ENCODE measurements around the gene STIL. TPM values are rescaled to one million over a fixed set of nuclear protein-coding genes. Genes with fewer than 3 reads are reported as not detected.
"Not testable (repeated sequence)": the region's sequence is repeated elsewhere in the genome, so short reads cannot be mapped to it uniquely, and the experiment has no call there.

The STIL gene
- total and polyA plus RNA-seq, 3 donors from 2014 or later = 11.5 to 20.4 (median 12.0) TPM

DNA sequence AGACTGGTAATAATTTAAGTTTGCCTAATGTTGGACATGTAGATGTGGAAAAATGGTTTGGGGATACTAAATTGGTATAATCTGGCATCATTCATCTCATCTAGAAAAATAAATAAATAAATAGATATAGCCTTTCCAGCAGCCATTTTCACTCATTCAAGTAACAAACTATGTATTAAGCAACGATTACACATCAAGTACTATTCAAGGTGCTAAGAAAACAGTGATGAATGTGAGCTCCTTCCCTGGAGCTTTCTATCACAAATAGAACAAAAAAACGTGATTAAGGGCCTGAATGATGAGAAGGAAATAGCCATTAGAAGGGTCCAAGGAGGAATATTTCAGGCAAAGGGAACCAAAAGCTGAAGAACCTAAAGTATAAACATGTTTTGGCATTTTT lies 37.1 kb downstream of the STIL start:
- H3K27me3 ChIP-seq = no peaks in the 10 kb centered on the region
- H3K4me1 ChIP-seq = no peaks in the 10 kb centered on the region
- H3K27ac ChIP-seq = no peak overlapping the region
- 76 to 78% methylated on average over 2 of the region's 2 CpGs for WGBS, 2 donors
- no peaks in the 10 kb centered on the region for H3K9me3 ChIP-seq
- H3K4me3 ChIP-seq = no peak overlapping the region
- no peak for DNase-seq
- TF ChIP-seq POLR2A (IDR thresholded peaks at IDR 0.05) = no peak
- TF ChIP-seq CTCF (IDR thresholded peaks at IDR 0.05) = no peak
- intact Hi-C loops (cut with DNase I; ENCODE audit: low total_unique reads) = no loop called here
- no peaks in the 10 kb centered on the region for H3K36me3 ChIP-seq (ENCODE audit: low read depth, missing control alignments)

GRCh38 chr1:47275811-47276210 lies 38.1 kb downstream of the STIL start:
- H3K36me3 ChIP-seq (ENCODE audit: low read depth, missing control alignments); H3K4me1 ChIP-seq; H3K9me3 ChIP-seq; H3K27ac ChIP-seq; H3K27me3 ChIP-seq; DNase-seq; H3K4me3 ChIP-seq; intact Hi-C loops (cut with DNase I; ENCODE audit: low total_unique reads): not testable (repeated sequence)
- WGBS, 2 donors = 97% methylated on average over 7 of the region's 7 CpGs

GRCh38 chr1:47265529-47265928 lies 48.4 kb downstream of the STIL start:
- intact Hi-C loops (cut with DNase I; ENCODE audit: low total_unique reads); H3K36me3 ChIP-seq (ENCODE audit: low read depth, missing control alignments); H3K27me3 ChIP-seq; H3K9me3 ChIP-seq; H3K27ac ChIP-seq; H3K4me3 ChIP-seq; H3K4me1 ChIP-seq: not testable (repeated sequence)
- DNase-seq = peak; percentile 33
- WGBS, 2 donors = 69 to 81% methylated on average over 8 of the region's 8 CpGs

- no peaks in the 10 kb centered on the region for H3K36me3 ChIP-seq (ENCODE audit: low read depth, missing control alignments)
- H3K4me1 ChIP-seq = no peaks in the 10 kb centered on the region
- H3K4me3 ChIP-seq = no peak overlapping the region
- no peak for TF ChIP-seq POLR2A (IDR thresholded peaks at IDR 0.05)
- TF ChIP-seq CTCF (IDR thresholded peaks at IDR 0.05) = peak; percentile 28 to 54 (median 48)
- WGBS, 2 donors = 89 to 92% methylated on average over 1 of the region's 1 CpG
- DNase-seq = peak; percentile 33
- H3K27me3 ChIP-seq = no peaks in the 10 kb centered on the region
- intact Hi-C loops (cut with DNase I; ENCODE audit: low total_unique reads) = no loop called here
- H3K9me3 ChIP-seq = no peaks in the 10 kb centered on the region
- H3K27ac ChIP-seq = no peak overlapping the region
Observed at GRCh38 chr1:47262787-47263413, 51.0 kb downstream of the STIL start.

DNA sequence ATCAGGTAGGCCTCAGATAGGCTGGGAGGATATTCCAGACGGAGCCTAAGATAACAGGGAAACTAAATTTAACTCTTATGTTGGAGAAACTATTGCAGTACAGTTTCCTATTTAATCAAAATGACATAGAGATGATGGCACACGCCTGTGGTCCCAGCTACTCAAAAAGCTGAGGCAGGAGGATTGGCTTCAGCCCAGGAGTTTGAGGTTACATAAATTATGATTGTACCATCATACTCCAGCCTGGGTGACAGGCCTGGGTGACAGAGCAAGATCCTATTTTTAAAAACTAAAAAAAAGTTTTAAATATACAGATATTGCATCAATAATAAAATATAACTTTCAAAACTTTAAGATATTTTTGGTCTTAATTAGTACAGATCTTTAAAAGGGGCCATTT lies 56.7 kb downstream of the STIL start:
- no peak for DNase-seq
- Histone ChIP-seq H3K4me3 (no peak overlapping the region), H3K27me3 (no peaks in the 10 kb centered on the region), H3K27ac (no peak overlapping the region), H3K36me3 (ENCODE audit: low read depth, missing control alignments) (no peaks in the 10 kb centered on the region), H3K4me1 (no peaks in the 10 kb centered on the region), H3K9me3 (no peaks in the 10 kb centered on the region)
- WGBS, 2 donors = 65 to 74% methylated on average over 2 of the region's 2 CpGs
- intact Hi-C loops (cut with DNase I; ENCODE audit: low total_unique reads) = no loop called here
- no peak for TF ChIP-seq CTCF (IDR thresholded peaks at IDR 0.05)
- no peak for TF ChIP-seq POLR2A (IDR thresholded peaks at IDR 0.05)

GRCh38 chr1:47252795-47253194 lies 61.2 kb downstream of the STIL start:
- TF ChIP-seq CTCF (IDR thresholded peaks at IDR 0.05) (no peak), POLR2A (IDR thresholded peaks at IDR 0.05) (no peak)
- H3K4me3 ChIP-seq = no peak overlapping the region
- H3K36me3 ChIP-seq (ENCODE audit: low read depth, missing control alignments) = no peaks in the 10 kb centered on the region
- 94 to 96% methylated on average over 5 of the region's 5 CpGs for WGBS, 2 donors
- intact Hi-C loops (cut with DNase I; ENCODE audit: low total_unique reads) = no loop called here
- H3K27me3 ChIP-seq = no peaks in the 10 kb centered on the region
- H3K9me3 ChIP-seq = no peaks in the 10 kb centered on the region
- H3K4me1 ChIP-seq = no peaks in the 10 kb centered on the region
- H3K27ac ChIP-seq = no peak overlapping the region
- no peak for DNase-seq
